GM18870 (cell line): ENCODE data around the gene SERPINA1.

ENCODE experiments used
- ATAC-seq: cut with Tn5 transposase; IDR thresholded peaks from one replicate; pipeline ENCODE4 v1.9.1; 2021; ENCODE audit warnings: moderate library complexity; ENCODE audit not compliant: unreplicated experiment

The SERPINA1 gene

GRCh38 chr14:94398182-94398479 lies 9.7 kb upstream of the SERPINA1 start:
- no peak for ATAC-seq

DNA sequence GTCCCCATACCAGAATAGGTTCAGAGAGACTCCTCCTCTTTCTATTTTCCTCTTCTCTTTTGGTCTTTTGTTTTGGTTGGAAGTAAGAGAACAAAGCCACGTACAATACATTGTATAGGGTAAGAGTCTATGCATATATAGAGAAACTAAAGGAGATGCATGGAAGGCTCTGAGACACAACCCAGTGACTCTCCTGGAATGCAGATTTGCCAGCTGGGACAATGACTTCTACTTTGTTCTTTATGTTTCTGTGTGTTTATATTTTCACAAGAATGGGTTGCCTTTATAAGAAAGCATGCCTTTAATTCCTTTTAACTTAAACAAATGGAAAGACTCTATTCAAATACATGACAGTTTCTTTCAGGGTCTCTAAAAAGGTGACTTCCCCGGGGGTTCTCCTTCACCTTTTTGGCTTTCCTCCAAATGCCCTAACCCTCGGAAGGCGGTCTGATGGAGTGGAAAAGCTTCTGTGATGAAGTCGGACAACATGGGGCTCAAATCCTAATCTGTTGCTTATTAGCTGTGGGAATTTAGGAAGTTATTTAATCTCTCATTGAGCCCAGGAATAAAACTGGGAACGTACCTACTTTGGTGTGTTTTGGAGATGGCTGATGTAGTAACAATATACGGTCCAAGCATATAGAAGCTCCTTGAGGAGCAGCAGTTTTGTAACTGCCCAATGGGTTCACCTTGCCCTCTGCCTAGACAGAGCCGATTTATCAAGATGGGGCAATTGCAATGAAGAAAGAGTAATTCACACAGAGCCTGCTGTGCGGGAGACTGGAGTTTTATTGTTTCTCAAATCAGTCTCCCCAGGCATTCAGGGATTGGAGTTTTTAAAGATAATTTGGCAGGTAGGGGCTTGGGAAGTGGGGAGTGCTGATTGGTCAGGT lies 9.1 kb upstream of the SERPINA1 start:
- ATAC-seq: no peak

GRCh38 chr14:94396628-94397225 lies 8.3 kb upstream of the SERPINA1 start:
- no peak for ATAC-seq

DNA sequence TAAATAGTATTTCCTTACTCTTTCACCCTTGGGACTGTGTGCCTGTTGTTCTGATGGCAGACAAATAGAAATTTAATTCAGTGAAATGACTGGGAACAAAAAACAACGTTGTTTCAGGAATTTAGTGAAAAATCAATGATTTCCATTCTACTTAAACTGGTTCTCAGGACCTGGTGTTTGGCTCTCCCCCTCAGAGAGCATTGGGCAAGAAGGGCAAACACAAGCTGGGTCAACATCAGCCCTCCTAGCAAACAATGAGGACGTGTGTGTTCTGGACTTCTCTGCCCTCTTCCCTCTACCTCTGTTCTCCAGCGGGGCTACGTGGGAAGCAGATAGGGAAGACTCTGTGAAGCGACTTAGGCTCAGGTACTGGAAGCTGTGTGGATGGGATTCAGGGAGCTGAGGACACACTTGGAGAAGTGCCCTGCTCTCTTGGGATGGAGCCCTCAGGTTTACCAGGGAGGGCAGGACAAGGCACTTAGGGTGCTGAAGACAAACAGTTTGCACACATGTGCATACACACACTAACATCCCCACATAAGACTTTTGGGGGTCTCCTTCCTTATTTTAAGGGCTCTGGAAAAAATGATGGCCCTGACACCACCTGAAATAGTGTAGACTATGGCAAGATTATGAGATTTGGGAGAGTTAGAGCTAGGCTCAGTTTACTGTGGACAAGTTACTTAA lies 7.6 kb upstream of the SERPINA1 start:
- ATAC-seq: no peak

- no peak for ATAC-seq
Observed at GRCh38 chr14:94395282-94395887, 7.0 kb upstream of the SERPINA1 start.

- no peak for ATAC-seq
Observed at GRCh38 chr14:94394581-94395207, 6.3 kb upstream of the SERPINA1 start.

GRCh38 chr14:94394025-94394493 lies 5.7 kb upstream of the SERPINA1 start:
- no peak for ATAC-seq

DNA sequence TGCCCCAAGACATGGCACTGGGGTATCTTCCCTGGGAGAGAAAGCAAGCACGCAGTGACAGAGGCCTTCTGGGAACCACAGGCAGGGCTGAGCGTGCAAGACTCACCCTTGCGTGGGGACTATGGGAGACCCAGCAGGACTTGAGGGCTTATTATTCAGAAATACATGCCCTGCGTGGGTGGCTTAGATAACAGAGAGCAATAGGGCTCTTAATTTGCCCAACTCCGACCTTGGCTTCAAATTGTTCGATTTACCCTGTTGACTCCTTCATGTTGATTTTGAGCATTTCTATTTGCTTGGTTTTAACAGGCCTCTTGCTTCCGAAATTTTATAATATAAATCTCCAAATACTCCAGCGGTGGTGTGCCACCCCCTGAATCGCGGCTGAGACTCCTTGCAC lies 5.1 kb upstream of the SERPINA1 start:
- no peak for ATAC-seq

DNA sequence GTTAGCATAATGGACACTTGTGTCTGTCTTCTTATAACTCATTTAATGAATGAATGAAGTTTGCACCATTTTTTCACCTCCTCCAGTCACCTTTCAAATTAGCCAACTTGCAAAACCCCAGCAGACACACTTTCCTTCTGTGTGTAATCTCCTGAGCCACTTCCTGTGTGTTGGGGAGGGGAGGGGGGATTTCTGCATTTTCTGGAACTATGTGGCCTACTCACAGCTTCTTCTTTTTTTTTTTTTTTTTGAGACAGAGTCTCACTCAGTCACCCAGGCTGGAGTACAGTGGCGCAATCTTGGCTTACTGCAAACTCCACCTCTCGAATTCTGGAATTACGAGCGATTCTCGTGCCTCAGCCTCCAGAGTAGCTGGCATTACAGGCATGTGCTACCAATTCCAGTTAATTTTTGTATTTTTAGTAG lies 4.1 kb upstream of the SERPINA1 start:
- ATAC-seq: no peak

GRCh38 chr14:94391281-94391975 lies 3.0 kb upstream of the SERPINA1 start:
- no peak for ATAC-seq

- no peak for ATAC-seq
Observed at GRCh38 chr14:94390372-94391086, 2.1 kb upstream of the SERPINA1 start.

- no peak for ATAC-seq
Observed at GRCh38 chr14:94389731-94390371, 1.4 kb upstream of the SERPINA1 start.

DNA sequence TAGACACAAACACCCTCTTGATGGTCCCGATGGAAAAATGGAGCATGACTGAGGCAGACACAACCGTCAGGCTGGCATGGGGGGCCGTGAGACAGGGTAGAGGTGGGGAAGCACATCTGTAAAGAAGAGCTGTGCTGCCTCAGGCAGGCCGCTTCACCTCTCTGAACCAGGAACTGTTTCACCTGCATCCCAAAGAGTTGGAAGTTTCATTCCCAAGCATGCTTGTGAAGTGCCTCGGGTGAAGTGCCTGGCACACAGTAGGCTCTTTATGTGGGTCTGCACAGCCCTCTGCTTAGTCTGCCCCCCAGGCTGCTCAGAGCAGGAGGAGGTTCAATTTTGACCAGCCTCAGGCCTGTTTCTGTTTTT lies 685 bp upstream of the SERPINA1 start:
- no peak for ATAC-seq

- no peak for ATAC-seq
Observed at GRCh38 chr14:94388027-94388383, 397 bp downstream of the SERPINA1 start.

DNA sequence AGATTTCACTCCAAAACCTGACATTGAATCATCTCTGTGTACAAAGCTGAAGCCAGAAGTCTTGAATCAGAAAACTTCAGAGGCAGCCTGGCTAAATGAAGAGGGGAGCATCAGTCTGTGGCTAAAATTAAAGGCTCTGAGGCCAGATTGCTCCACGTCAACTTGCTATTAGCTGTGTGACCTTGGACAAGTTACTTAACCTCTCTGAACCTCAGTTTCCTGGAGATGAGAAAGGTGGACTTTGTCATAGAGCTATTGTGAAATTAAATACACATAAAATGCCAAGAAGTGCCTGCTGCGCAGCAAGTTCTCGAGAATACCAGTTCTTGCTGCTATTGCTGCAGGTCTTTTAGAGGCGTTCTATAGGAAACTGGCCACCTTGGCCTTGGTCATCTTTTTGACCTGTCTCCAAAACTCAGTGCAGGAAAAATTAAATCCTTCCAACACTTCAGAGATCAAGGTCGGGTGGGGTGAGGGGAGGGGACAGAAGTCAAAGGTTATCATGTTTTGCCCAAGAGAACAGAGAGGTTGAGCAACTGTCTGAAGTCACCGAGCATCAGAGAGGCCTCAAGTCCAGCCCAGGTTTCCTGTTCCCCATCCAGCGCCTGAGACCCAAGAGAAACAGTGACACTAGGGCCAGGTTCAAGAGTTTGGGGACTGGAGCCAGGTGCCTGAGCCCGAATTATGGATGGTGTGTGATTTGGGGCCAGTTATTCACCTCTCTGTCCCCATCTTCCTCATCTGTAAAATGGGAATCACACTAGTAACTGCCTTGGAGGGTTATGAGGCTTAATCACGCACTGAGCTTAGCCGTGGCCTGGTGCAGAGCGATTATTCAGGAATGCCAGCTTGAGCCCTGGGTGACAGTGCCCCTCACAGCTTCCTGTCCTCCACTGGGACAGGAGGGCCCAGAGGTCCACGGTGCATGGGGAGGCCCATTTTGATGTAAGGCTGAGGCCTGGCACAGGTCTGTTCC lies 1.1 kb downstream of the SERPINA1 start:
- no peak for ATAC-seq

DNA sequence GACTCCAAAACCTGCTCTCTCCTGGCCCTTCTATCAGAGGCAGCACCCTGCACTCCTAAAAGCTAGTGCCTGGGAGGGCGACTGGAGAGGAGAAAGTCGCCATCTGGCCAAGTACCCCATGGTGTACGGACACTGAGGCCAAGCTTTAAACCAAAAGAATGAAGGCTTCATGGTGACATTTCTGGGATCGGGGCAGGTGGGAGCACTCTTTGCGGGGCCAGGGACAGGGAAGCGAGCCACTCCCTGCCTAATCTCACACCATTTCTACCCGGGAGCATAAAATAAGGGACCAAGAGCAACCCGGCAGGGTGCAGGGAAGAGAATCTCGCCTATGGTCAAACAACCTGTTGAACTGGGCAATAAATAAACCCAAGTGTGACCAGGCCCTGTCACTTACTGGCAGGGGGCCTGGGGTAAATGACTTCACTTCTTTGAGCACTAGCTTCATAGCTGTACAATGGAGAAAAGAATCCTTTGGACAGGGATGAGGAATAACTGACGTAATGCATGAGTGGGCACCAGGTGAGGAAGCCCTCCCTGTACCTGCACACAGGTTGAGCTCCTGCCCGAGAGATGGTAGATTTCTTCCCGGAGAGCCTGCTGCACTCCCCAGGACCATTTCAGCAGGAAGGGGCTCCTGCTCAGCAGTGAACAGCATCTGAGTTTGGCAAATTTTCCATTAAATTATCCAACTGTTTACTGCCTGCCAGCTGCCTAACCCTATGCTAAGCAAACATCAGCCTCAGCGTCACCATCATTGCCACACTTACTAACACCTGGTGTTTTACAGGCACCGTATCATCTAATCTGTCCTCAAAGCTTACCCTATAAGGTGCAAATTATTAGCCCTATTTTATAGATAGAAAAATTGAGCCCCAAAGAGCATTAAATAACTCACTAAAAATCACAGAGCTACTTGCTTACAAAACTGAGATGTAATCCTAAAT lies 2.0 kb downstream of the SERPINA1 start:
- no peak for ATAC-seq

GRCh38 chr14:94385553-94386057 lies 2.8 kb downstream of the SERPINA1 start:
- no peak for ATAC-seq
